Sigmoid colon (tissue), 7 donors: ENCODE results near the gene DIS3L2. TPM values are rescaled to one million over a fixed set of nuclear protein-coding genes. Genes with fewer than 3 reads are reported as not detected.
"Not testable (repeated sequence)": the region's sequence is repeated elsewhere in the genome, so short reads cannot be mapped to it uniquely, and the experiment has no call there.

Experiments used
- DNase-seq: peaks from one replicate; pipeline ENCODE4 v3.0.0-alpha.2; 2019
- H3K27ac ChIP-seq, 4 donors: fragments of 200-600 bp; sonication (generic); one replicate each; pipeline ENCODE4 v1.5.1; 2016 to 2019; ENCODE audit warnings: mild to moderate bottlenecking in 1 of 4
- H3K27me3 ChIP-seq, 3 donors: fragments of 200-600 bp; sonication (generic); one replicate each; pipeline ENCODE4 v1.5.1; 2019; ENCODE audit warnings: mild to moderate bottlenecking in 1 of 3
- H3K36me3 ChIP-seq, 4 donors: fragments of 200-600 bp; sonication (generic); one replicate each; pipeline ENCODE4 v1.5.1; 2016 to 2019
- H3K4me1 ChIP-seq, 4 donors: fragments of 200-600 bp; sonication (generic); one replicate each; pipeline ENCODE4 v1.5.1; 2017 to 2019
- H3K4me3 ChIP-seq, 4 donors: fragments of 200-600 bp; sonication (generic); one replicate each; pipeline ENCODE4 v1.5.1; 2017 to 2019; ENCODE audit warnings: mild to moderate bottlenecking in 2 of 4, moderate library complexity in 1 of 4
- H3K9me3 ChIP-seq, 4 donors: fragments of 200-600 bp in 3 of 4; sonication (generic) in 3 of 4; one replicate each; pipeline versions ENCODE4 v1.5.1 to v1.6.1; 2013 to 2019
- CTCF ChIP-seq, 4 experiments: fragments of 450-650 bp in 3 of 4; fragments of 200-600 bp in 1 of 4; IDR thresholded peaks; one replicate each; pipeline ENCODE4 v1.5.1; 2016 to 2019; ENCODE audit warnings: antibody characterized with exemption in 4 of 4, mild to moderate bottlenecking in 3 of 4, moderate library complexity in 2 of 4
- EP300 ChIP-seq, 4 donors: sonication (generic); formaldehyde crosslinking; IDR thresholded peaks; one replicate each; pipeline ENCODE4 v1.6.1; 2017; ENCODE audit warnings: antibody characterized with exemption in 4 of 4
- POLR2A ChIP-seq, 2 donors: fragments of 450-650 bp; IDR thresholded peaks; one replicate each; pipeline ENCODE4 v1.6.1; 2016; ENCODE audit warnings: antibody characterized with exemption in 2 of 2, mild to moderate bottlenecking in 2 of 2, moderate library complexity in 2 of 2
- POLR2AphosphoS5 ChIP-seq, 4 donors: sonication (generic); formaldehyde crosslinking; IDR thresholded peaks; one replicate each; pipeline ENCODE4 v1.6.1; 2017; ENCODE audit warnings: antibody characterized with exemption in 4 of 4
- whole genome bisulfite sequencing, 2 donors: extraction: QIAGEN DNeasy Blood & Tissue Kit; methylation state at CpG; one replicate each; pipeline ENCODE4 v1.1.7; 2013; 5-methylcytosine and 5-hydroxymethylcytosine counted together
- intact Hi-C: fragments of 100-400 bp; cut with DNase I; formaldehyde crosslinking; loops from one replicate; pipeline ENCODE4 v1.15.1; 2023
- polyA plus RNA-seq, 3 donors: library from polyadenylated mRNA; stranded (reverse); fragments of 200-250 nt; gene quantifications; one replicate each; pipeline ENCODE4 v1.2.3, GENCODE V29; 2013
- total RNA-seq, 4 donors: library from RNA; depleted of rRNA; stranded (reverse); fragments of >200 nt; gene quantifications; one replicate each; pipeline ENCODE4 v1.1.0, GENCODE V29; 2016
- donor health status: healthy with polysubstance abuse.
- donor health status: Bipolar disorder and iron deficiency.
- donor health status: healthy.

Gene DIS3L2
- total and polyA plus RNA-seq, 7 donors, result 8.8 to 37.9 (median 22.5) TPM

DNA sequence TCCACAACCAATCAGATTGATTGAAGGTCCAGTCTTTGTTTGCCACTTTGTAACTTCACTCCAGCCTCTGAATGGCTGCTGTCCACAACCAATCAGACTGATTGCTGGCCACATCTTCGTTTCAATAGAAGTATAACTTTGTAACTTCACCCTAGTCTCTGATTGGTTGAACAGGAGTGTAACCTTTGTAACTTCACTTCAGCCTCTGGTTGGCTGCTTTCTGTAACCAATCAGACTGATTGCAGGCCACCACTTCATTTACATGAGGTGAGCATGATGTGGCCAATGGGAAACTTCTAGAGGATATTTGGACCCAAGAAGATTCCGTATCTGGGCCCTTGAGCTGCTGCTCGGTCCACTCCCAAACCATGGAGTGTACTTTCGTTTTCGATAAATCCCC, 400.1 kb downstream of the DIS3L2 start:
- Histone ChIP-seq H3K36me3 (no peaks in the 10 kb centered on the region), H3K4me3 (no peak overlapping the region), H3K4me1 (peaks cover 0 to 6% (median 0%) of the 10 kb centered on the region in 4 donors), H3K27ac (no peak overlapping the region), H3K27me3 (no peaks in the 10 kb centered on the region), H3K9me3 (no peaks in the 10 kb centered on the region)
- 90% methylated on average over 5 of the region's 5 CpGs for WGBS, 2 donors
- intact Hi-C loops, result no loop called here
- DNase-seq, result peak; percentile 2
- TF ChIP-seq POLR2AphosphoS5 (IDR thresholded peaks at IDR 0.05), result no peak
- no peak for TF ChIP-seq EP300 (IDR thresholded peaks at IDR 0.05)
- no peak for TF ChIP-seq POLR2A (IDR thresholded peaks at IDR 0.05)
- TF ChIP-seq CTCF (IDR thresholded peaks at IDR 0.05), result no peak

DNA sequence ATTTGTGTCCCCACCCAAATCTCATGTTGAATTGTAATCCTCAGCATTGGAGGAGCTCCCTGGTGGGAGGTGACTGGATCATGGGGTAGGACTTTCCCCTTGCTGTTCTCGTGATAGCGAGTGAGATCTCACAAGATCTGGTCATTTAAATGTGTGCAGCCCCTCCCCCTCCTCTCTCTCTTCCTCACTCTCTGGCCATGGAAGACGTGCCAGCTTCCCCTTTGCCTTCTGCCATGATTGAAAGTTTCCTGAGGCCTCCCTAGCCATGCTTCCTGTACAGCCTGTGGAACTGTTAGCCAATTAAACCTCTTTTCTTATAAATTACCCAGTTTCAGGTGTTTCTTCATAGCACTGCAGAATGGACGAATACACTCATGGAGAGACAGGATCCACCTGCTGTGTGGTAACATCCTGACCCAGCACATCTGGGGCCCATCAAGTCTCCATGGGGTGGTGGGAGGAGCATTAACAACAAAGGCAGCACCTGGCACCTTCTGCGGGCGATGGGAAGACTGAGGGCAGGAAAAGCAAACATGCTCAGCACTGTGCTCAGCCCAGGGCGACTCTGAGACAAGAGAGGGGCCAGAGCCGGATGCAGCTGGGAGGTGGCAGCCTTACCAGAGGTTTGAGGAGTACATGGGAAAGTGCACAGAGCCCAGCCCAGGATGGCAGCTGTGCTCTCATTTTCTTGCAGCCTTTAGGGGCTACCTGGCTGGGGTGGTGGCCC, 400.8 kb downstream of the DIS3L2 start:
- no peak overlapping the region for H3K27ac ChIP-seq
- H3K4me1 ChIP-seq, result peaks cover 0 to 6% (median 0%) of the 10 kb centered on the region in 4 donors
- DNase-seq, result peak; percentile 46
- H3K27me3 ChIP-seq, result no peaks in the 10 kb centered on the region
- H3K4me3 ChIP-seq, result no peak overlapping the region
- H3K9me3 ChIP-seq, result no peaks in the 10 kb centered on the region
- TF ChIP-seq POLR2A (IDR thresholded peaks at IDR 0.05) (no peak), POLR2AphosphoS5 (IDR thresholded peaks at IDR 0.05) (no peak), EP300 (IDR thresholded peaks at IDR 0.05) (no peak), CTCF (IDR thresholded peaks at IDR 0.05) (no peak)
- intact Hi-C loops, result no loop called here
- H3K36me3 ChIP-seq, result no peaks in the 10 kb centered on the region
- WGBS, 2 donors, result 78 to 90% methylated on average over 8 of the region's 8 CpGs

DNA sequence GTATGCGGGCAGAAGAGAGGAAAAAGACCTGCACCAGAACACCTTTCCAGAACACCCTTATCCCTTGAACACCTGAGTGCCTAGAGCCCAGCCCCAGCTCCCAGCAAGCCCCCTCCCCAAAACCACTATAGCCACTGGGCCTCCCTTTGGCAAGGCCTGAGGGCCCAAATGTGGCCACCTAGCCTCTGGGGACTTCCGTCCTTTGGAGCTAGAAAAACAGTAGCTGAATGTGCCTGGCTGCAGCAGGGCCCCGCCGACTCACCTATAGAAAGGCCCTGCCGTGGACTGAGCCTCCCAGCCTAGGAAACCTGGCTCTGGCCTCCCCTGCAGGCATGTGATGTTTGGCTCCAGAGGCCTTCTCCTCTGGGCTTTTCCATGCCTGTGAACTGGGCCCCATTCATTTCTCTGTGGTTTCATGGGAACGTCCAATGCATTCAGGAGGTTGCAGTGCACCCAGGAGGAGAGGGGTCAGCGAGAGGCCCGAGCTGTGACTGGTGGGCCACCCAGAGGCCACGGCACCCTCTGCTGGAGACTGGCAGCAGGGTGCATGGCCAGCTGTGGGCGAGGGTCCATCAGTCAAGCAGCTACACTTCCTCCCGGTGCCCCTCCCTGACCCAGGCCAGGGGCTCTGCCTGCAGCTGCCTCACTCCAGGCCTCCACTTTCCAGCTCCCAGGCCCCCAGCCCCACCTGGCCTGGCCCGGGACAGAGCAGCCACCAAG, 401.7 kb downstream of the DIS3L2 start:
- H3K27me3 ChIP-seq, H3K36me3 ChIP-seq, H3K27ac ChIP-seq, intact Hi-C loops, H3K4me1 ChIP-seq, H3K9me3 ChIP-seq, H3K4me3 ChIP-seq: not testable (repeated sequence)
- WGBS, 2 donors, result 84% methylated on average over 12 of the region's 12 CpGs
- peak; percentile 30 for DNase-seq

GRCh38 chr2:232363784-232364615, 402.5 kb downstream of the DIS3L2 start:
- TF ChIP-seq POLR2A (IDR thresholded peaks at IDR 0.05) (no peak), POLR2AphosphoS5 (IDR thresholded peaks at IDR 0.05) (no peak)
- DNase-seq, result peak; percentile 46
- H3K27me3 ChIP-seq, result peaks cover 0 to 4% (median 0%) of the 10 kb centered on the region in 3 donors
- intact Hi-C loops, result no loop called here
- 44 to 74% methylated on average over 14 of the region's 14 CpGs for WGBS, 2 donors
- no peak overlapping the region for H3K4me3 ChIP-seq
- no peak overlapping the region for H3K27ac ChIP-seq
- no peaks in the 10 kb centered on the region for H3K9me3 ChIP-seq
- peaks cover 0 to 6% (median 0%) of the 10 kb centered on the region in 4 donors for H3K4me1 ChIP-seq
- H3K36me3 ChIP-seq, result no peaks in the 10 kb centered on the region

DNA sequence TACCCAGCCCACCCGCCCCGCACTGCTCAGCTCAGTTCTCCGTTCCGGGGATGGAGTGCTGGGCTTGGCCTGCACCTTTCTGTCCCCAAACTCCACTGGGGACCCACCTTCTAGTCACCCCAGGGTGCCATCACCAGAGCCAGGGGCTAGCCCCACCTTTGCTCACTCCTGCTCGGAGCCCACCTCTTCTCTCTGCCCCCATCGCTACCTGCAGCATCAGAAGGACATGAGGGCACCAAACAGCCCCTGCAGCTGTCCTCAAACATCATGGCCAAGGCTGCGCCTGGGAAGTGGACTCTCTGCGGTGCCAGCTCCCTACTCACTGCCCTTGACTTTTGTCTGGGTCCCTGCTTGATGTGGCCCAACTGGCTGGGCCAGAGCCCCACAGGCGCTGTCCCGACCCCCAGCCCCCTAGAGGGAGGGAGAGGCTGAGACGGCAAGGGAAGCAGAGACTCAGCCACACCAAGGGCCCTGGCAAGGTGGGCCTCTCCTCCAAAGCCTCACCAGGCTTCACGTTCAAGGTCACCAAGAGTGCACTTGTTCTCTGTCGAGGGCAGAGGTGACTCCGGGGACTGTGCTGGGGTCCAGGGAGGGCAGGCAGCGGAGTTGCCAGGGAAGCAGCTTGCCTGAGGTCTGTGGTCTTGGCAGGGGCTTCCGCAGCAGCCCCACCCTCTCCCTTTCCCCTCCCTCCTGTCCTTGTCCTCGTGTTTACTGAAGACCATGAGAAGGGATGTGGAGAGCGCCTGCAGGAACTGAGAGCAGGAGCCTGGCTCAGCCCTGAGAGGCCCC, 403.5 kb downstream of the DIS3L2 start:
- H3K9me3 ChIP-seq, H3K4me1 ChIP-seq, H3K4me3 ChIP-seq, intact Hi-C loops, H3K27me3 ChIP-seq, H3K27ac ChIP-seq, H3K36me3 ChIP-seq: not testable (repeated sequence)
- 75 to 77% methylated on average over 18 of the region's 18 CpGs for WGBS, 2 donors
- peak; percentile 30 for DNase-seq
